H9 (cell line): ENCODE results near the gene NOP58. TPM values are rescaled to one million over a fixed set of nuclear protein-coding genes. Genes with fewer than 3 reads are reported as not detected.

Experiments
- DNase-seq: peaks from one replicate; pipeline ENCODE4 v3.0.0-alpha.2; 2017
- H2AFZ ChIP-seq: one replicate; pipeline ENCODE4 v1.6.1; 2013; ENCODE audit warnings: mild to moderate bottlenecking, low read length, control low read depth, moderate library complexity
- H2AK5ac ChIP-seq: 2 replicates; pipeline ENCODE4 v1.6.1; 2013; ENCODE audit warnings: low read length, control low read depth, mixed read lengths; ENCODE audit not compliant: insufficient read length
- H2BK120ac ChIP-seq: one replicate; pipeline ENCODE4 v1.6.1; 2013; ENCODE audit warnings: low read depth, mild to moderate bottlenecking, low read length, control low read depth, inconsistent platforms; ENCODE audit not compliant: poor library complexity, severe bottlenecking
- H2BK12ac ChIP-seq: 2 replicates; pipeline ENCODE4 v1.6.1; 2013; ENCODE audit warnings: low read length, control low read depth, mixed read lengths, low read depth; ENCODE audit not compliant: insufficient read length
- H2BK15ac ChIP-seq: 2 replicates; pipeline ENCODE4 v1.6.1; 2013; ENCODE audit warnings: low read depth, low read length, control low read depth
- H2BK20ac ChIP-seq: one replicate; pipeline ENCODE4 v1.6.1; 2013; ENCODE audit warnings: low read depth, mild to moderate bottlenecking, low read length, control low read depth, inconsistent platforms; ENCODE audit not compliant: poor library complexity, severe bottlenecking
- H2BK5ac ChIP-seq: 2 replicates; pipeline ENCODE4 v1.6.1; 2013; ENCODE audit warnings: low read length, control low read depth, mixed read lengths; ENCODE audit not compliant: insufficient read length
- H3K14ac ChIP-seq: 2 replicates; pipeline ENCODE4 v1.6.1; 2013; ENCODE audit warnings: low read length, control low read depth; ENCODE audit not compliant: insufficient read depth
- H3K18ac ChIP-seq: 2 replicates; pipeline ENCODE4 v1.6.1; 2013; ENCODE audit warnings: low read depth, mild to moderate bottlenecking, mixed read lengths, low read length, control low read depth; ENCODE audit not compliant: insufficient read length
- H3K23ac ChIP-seq: 2 replicates; pipeline ENCODE4 v1.6.1; 2013; ENCODE audit warnings: low read length, control low read depth, mixed read lengths, low read depth; ENCODE audit not compliant: insufficient read length
- H3K23me2 ChIP-seq: 2 replicates; pipeline ENCODE4 v1.6.1; 2013; ENCODE audit warnings: low read depth, mild to moderate bottlenecking, mixed read lengths, low read length, control low read depth; ENCODE audit not compliant: insufficient read length, poor library complexity, severe bottlenecking
- H3K27ac ChIP-seq: 2 replicates; pipeline ENCODE4 v1.5.1; 2013; ENCODE audit warnings: low read length, control low read depth, mixed read lengths, low read depth; ENCODE audit not compliant: insufficient read length
- H3K27me3 ChIP-seq: 2 replicates; pipeline ENCODE4 v1.6.1; 2013; ENCODE audit warnings: low read length, control low read depth, inconsistent platforms; ENCODE audit not compliant: insufficient read depth
- H3K4ac ChIP-seq: 2 replicates; pipeline ENCODE4 v1.6.1; 2013; ENCODE audit warnings: low read depth, mild to moderate bottlenecking, control low read depth, inconsistent platforms, low read length, moderate library complexity
- H3K4me1 ChIP-seq: 2 replicates; pipeline ENCODE4 v1.6.1; 2013; ENCODE audit warnings: low read length, control low read depth, inconsistent platforms; ENCODE audit not compliant: insufficient read depth
- H3K4me2 ChIP-seq: 2 replicates; pipeline ENCODE4 v1.6.1; 2013; ENCODE audit warnings: low read length, control low read depth, mixed read lengths; ENCODE audit not compliant: insufficient read length, insufficient read depth
- H3K56ac ChIP-seq: 2 replicates; pipeline ENCODE4 v1.6.1; 2013; ENCODE audit warnings: low read depth, mild to moderate bottlenecking, mixed read lengths, low read length, control low read depth; ENCODE audit not compliant: insufficient read length
- H3K79me1 ChIP-seq: 2 replicates; pipeline ENCODE4 v1.6.1; 2013; ENCODE audit warnings: low read depth, mild to moderate bottlenecking, moderate library complexity, low read length, control low read depth, inconsistent platforms; ENCODE audit not compliant: insufficient read depth, poor library complexity, severe bottlenecking
- H3K79me2 ChIP-seq: 2 replicates; pipeline ENCODE4 v1.6.1; 2013; ENCODE audit warnings: low read length, control low read depth, inconsistent platforms; ENCODE audit not compliant: insufficient read depth
- H3K9ac ChIP-seq: 2 replicates; pipeline ENCODE4 v1.6.1; 2013; ENCODE audit warnings: low read length, control low read depth, mixed read lengths; ENCODE audit not compliant: insufficient read length; ENCODE audit errors: extremely low read depth
- H3K9me3 ChIP-seq: one replicate; pipeline ENCODE4 v1.6.1; 2013; ENCODE audit warnings: low read depth, low read length, inconsistent platforms; ENCODE audit not compliant: control insufficient read depth
- H3T11ph ChIP-seq: one replicate; pipeline ENCODE4 v1.6.1; 2013; ENCODE audit warnings: mild to moderate bottlenecking, low read length, control low read depth, inconsistent platforms
- H4K20me1 ChIP-seq: one replicate; pipeline ENCODE4 v1.6.1; 2013; ENCODE audit not compliant: control insufficient read depth, insufficient read length, insufficient read depth
- H4K5ac ChIP-seq: 2 replicates; pipeline ENCODE4 v1.6.1; 2013; ENCODE audit warnings: low read depth, mild to moderate bottlenecking, mixed read lengths, low read length, control low read depth; ENCODE audit not compliant: insufficient read length
- H4K8ac ChIP-seq: replicated peaks from 2 replicates; pipeline ENCODE4 v1.6.1; 2013; ENCODE audit warnings: low read length, control low read depth, mixed read lengths, low read depth; ENCODE audit not compliant: insufficient read length
- H4K91ac ChIP-seq: 2 replicates; pipeline ENCODE4 v1.6.1; 2013; ENCODE audit warnings: low read depth, mild to moderate bottlenecking, moderate library complexity, mixed read lengths, low read length, control low read depth; ENCODE audit not compliant: insufficient read length
- H3K27ac Mint-ChIP-seq, 3 experiments: 2 replicates in 2 of 3; 3 replicates in 1 of 3; pipeline ENCODE4 v1.8.0; 2020 to 2021; ENCODE audit warnings: mixed read lengths in 3 of 3, mild to moderate bottlenecking in 1 of 3, moderate library complexity in 1 of 3
- H3K27me3 Mint-ChIP-seq: 2 replicates; pipeline ENCODE4 v1.8.0; 2021; ENCODE audit warnings: low read depth, mild to moderate bottlenecking, moderate library complexity, mixed read lengths
- H3K36me3 Mint-ChIP-seq, 3 experiments: 2 replicates in 2 of 3; 3 replicates in 1 of 3; pipeline ENCODE4 v1.8.0; 2020 to 2021; ENCODE audit warnings: low read depth in 3 of 3, mixed read lengths in 3 of 3; ENCODE audit not compliant: insufficient read depth in 1 of 3
- H3K4me1 Mint-ChIP-seq, 2 experiments: 2 replicates each; pipeline ENCODE4 v1.8.0; 2020; ENCODE audit warnings: mixed read lengths in 2 of 2
- H3K4me3 Mint-ChIP-seq, 2 experiments: 2 replicates in 1 of 2; 3 replicates in 1 of 2; pipeline ENCODE4 v1.8.0; 2020 to 2021; ENCODE audit warnings: mild to moderate bottlenecking in 2 of 2, mixed read lengths in 2 of 2, moderate library complexity in 1 of 2
- H3K9me3 Mint-ChIP-seq, 2 experiments: 2 replicates in 1 of 2; 3 replicates in 1 of 2; pipeline ENCODE4 v1.8.0; 2020; ENCODE audit warnings: mild to moderate bottlenecking in 2 of 2, mixed read lengths in 2 of 2, moderate library complexity in 1 of 2
- WGBS: extraction: QIAGEN DNeasy Blood & Tissue Kit; methylation state at CpG from one replicate; pipeline ENCODE4 v1.1.7; 2013; ENCODE audit warnings: missing lambda C conversion rate, low lambda C conversion rate, mixed read lengths; ENCODE audit not compliant: insufficient read length; ENCODE audit errors: extremely low coverage; 5-methylcytosine and 5-hydroxymethylcytosine counted together
- total RNA-seq: library from RNA; stranded (reverse); gene quantifications from 2 replicates; pipeline ENCODE4 v1.2.1, GENCODE V29; 2021
- TF ChIP-seq, protein P1 (sequence below): fragments of 200-600 bp; sonication (generic); conservative IDR thresholded peaks from 3 replicates; pipeline ENCODE4 v1.8.0; 2021; ENCODE audit warnings: antibody characterized with exemption, mild to moderate bottlenecking

The NOP58 gene
- total RNA-seq, 1 experiment from 2014 or later, result 168 TPM

DNA sequence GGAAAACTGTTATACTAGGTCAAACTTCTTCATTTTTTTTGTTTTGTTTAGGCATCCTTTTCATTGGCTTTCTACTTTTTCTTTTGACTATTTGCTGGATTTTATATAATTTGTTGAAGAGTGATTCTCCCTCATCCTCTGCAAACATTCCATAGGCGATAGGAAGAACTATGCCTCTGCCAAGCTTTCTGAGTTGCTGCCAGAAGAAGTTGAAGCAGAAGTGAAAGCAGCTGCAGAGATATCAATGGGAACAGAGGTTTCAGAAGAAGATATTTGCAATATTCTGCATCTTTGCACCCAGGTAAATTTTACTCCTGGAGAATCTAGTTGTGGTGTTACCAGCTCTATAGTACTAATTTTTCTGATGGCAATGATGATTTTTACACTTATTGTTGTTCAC is 25.4 kb downstream of the NOP58 start:
- H3K4me2 ChIP-seq, result no peak overlapping the region
- H2BK12ac ChIP-seq, result no peak overlapping the region
- TF ChIP-seq, protein P1, sequence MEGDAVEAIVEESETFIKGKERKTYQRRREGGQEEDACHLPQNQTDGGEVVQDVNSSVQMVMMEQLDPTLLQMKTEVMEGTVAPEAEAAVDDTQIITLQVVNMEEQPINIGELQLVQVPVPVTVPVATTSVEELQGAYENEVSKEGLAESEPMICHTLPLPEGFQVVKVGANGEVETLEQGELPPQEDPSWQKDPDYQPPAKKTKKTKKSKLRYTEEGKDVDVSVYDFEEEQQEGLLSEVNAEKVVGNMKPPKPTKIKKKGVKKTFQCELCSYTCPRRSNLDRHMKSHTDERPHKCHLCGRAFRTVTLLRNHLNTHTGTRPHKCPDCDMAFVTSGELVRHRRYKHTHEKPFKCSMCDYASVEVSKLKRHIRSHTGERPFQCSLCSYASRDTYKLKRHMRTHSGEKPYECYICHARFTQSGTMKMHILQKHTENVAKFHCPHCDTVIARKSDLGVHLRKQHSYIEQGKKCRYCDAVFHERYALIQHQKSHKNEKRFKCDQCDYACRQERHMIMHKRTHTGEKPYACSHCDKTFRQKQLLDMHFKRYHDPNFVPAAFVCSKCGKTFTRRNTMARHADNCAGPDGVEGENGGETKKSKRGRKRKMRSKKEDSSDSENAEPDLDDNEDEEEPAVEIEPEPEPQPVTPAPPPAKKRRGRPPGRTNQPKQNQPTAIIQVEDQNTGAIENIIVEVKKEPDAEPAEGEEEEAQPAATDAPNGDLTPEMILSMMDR, result no peak
- Mint-ChIP-seq H3K4me3 (no peak overlapping the region), H3K27me3 (no peaks in the 10 kb centered on the region), H3K9me3 (no peaks in the 10 kb centered on the region), H3K27ac (no peak overlapping the region), H3K4me1 (no peaks in the 10 kb centered on the region), H3K36me3 (peaks cover 44 to 99% (median 83%) of the 10 kb centered on the region in 3 experiments)
- no peak overlapping the region for H2AK5ac ChIP-seq
- no peak overlapping the region for H3K56ac ChIP-seq
- H4K91ac ChIP-seq, result no peak overlapping the region
- no peak overlapping the region for H2BK120ac ChIP-seq
- H2BK5ac ChIP-seq, result no peak overlapping the region
- H3K79me1 ChIP-seq, result no peaks in the 10 kb centered on the region
- WGBS, result no CpG with 5 or more reads among the region's 1 CpG
- no peaks in the 10 kb centered on the region for H3K27me3 ChIP-seq
- H3K14ac ChIP-seq, result no peak overlapping the region
- H2BK15ac ChIP-seq, result no peak overlapping the region
- no peak overlapping the region for H3K4ac ChIP-seq
- H4K20me1 ChIP-seq, result no peaks in the 10 kb centered on the region
- H3K27ac ChIP-seq, result no peak overlapping the region
- no peaks in the 10 kb centered on the region for H3K4me1 ChIP-seq
- H4K8ac ChIP-seq, result no peak overlapping the region
- H3K9ac ChIP-seq, result no peak overlapping the region
- no peak overlapping the region for H2BK20ac ChIP-seq
- no peaks in the 10 kb centered on the region for H3K9me3 ChIP-seq
- no peak overlapping the region for H2AFZ ChIP-seq
- DNase-seq, result no peak
- no peaks in the 10 kb centered on the region for H3K23me2 ChIP-seq
- H3K23ac ChIP-seq, result no peak overlapping the region
- H3K18ac ChIP-seq, result no peak overlapping the region
- no peak overlapping the region for H3T11ph ChIP-seq
- H4K5ac ChIP-seq, result no peak overlapping the region
- no peaks in the 10 kb centered on the region for H3K79me2 ChIP-seq
